ENCODE measurements around the gene IFNGR1.
"Not testable (repeated sequence)": the region's sequence is repeated elsewhere in the genome, so short reads cannot be mapped to it uniquely, and the experiment has no call there.

GRCh38 chr6:137215630-137216029 is 3.6 kb downstream of the IFNGR1 start:
- TF ChIP-seq EZH2 (IDR thresholded peaks at IDR 0.05; ENCODE audit: low read depth): not testable (repeated sequence)
- TF ChIP-seq, protein P1, sequence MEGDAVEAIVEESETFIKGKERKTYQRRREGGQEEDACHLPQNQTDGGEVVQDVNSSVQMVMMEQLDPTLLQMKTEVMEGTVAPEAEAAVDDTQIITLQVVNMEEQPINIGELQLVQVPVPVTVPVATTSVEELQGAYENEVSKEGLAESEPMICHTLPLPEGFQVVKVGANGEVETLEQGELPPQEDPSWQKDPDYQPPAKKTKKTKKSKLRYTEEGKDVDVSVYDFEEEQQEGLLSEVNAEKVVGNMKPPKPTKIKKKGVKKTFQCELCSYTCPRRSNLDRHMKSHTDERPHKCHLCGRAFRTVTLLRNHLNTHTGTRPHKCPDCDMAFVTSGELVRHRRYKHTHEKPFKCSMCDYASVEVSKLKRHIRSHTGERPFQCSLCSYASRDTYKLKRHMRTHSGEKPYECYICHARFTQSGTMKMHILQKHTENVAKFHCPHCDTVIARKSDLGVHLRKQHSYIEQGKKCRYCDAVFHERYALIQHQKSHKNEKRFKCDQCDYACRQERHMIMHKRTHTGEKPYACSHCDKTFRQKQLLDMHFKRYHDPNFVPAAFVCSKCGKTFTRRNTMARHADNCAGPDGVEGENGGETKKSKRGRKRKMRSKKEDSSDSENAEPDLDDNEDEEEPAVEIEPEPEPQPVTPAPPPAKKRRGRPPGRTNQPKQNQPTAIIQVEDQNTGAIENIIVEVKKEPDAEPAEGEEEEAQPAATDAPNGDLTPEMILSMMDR (conservative IDR thresholded peaks at IDR 0.05): not testable (repeated sequence)

Measured in PC-9 (cell line).